HepG2 (cell line): ENCODE data around the gene ANAPC5. TPM values are rescaled to one million over a fixed set of nuclear protein-coding genes. Genes with fewer than 3 reads are reported as not detected.
A peak's percentile ranks its signal among the peaks of the same experiment; 100 is the strongest.

Experiments
- ARID4A ChIP-seq: sonication (generic); formaldehyde crosslinking; IDR thresholded peaks from 2 replicates; pipeline ENCODE4 v1.5.0; 2020; ENCODE audit warnings: mild to moderate bottlenecking, missing genetic modification reagents, borderline replicate concordance
- CTCF ChIP-seq: sonication (generic); formaldehyde crosslinking; IDR thresholded peaks from 2 replicates; pipeline ENCODE4 v1.5.0; 2020; ENCODE audit warnings: mild to moderate bottlenecking, missing genetic modification reagents, moderate library complexity
- HHEX ChIP-seq: IDR thresholded peaks from 2 replicates; pipeline ENCODE4 v1.6.1; 2016; ENCODE audit warnings: control low read depth
- ISL2 ChIP-seq: sonication (generic); formaldehyde crosslinking; IDR thresholded peaks from 2 replicates; pipeline ENCODE4 v1.5.0; 2020; ENCODE audit warnings: missing genetic modification reagents
- PHF8 ChIP-seq: sonication (generic); formaldehyde crosslinking; IDR thresholded peaks from 2 replicates; pipeline ENCODE4 v1.5.0; 2020; ENCODE audit warnings: missing genetic modification reagents
- POLR2G ChIP-seq: fragments of 200-400 bp; formaldehyde crosslinking; IDR thresholded peaks from 2 replicates; pipeline ENCODE4 v1.6.1; 2018; ENCODE audit warnings: mild to moderate bottlenecking, low read depth, low read length, moderate library complexity
- PPARG ChIP-seq: conservative IDR thresholded peaks from 2 replicates; pipeline ENCODE4 v1.6.1; 2016; ENCODE audit warnings: missing biosample characterization, missing genetic modification reagents
- ZFP41 ChIP-seq: sonication (generic); formaldehyde crosslinking; IDR thresholded peaks from 2 replicates; pipeline ENCODE4 v1.4.0; 2020; ENCODE audit warnings: mild to moderate bottlenecking, missing genetic modification reagents, borderline replicate concordance
- ZNF687 ChIP-seq: sonication (generic); formaldehyde crosslinking; IDR thresholded peaks from 2 replicates; pipeline ENCODE4 v1.5.1; 2020; ENCODE audit warnings: mild to moderate bottlenecking, missing genetic modification reagents, moderate library complexity
- ZNF710 ChIP-seq: sonication (generic); formaldehyde crosslinking; IDR thresholded peaks from 2 replicates; pipeline ENCODE4 v1.5.0; 2020; ENCODE audit warnings: mild to moderate bottlenecking, missing genetic modification reagents, borderline replicate concordance
- ZNF776 ChIP-seq: sonication (generic); formaldehyde crosslinking; IDR thresholded peaks from 2 replicates; pipeline ENCODE4 v1.4.0; 2020; ENCODE audit warnings: mild to moderate bottlenecking, missing genetic modification reagents
- ZNF883 ChIP-seq: sonication (generic); formaldehyde crosslinking; IDR thresholded peaks from 2 replicates; pipeline ENCODE4 v1.5.1; 2020; ENCODE audit warnings: mild to moderate bottlenecking, missing genetic modification reagents; ENCODE audit errors: not compliant biosample characterization
- polyA plus RNA-seq, 8 experiments: library from polyadenylated mRNA; depleted of rRNA in 3 of 8; stranded (reverse) in 7 of 8; unstranded in 1 of 8; fragments of >200 nt; fragmentation: Illumina TruSeq in 4 of 8; extraction: Trizol in 4 of 8; gene quantifications; 2 replicates each; pipeline versions ENCODE4 v1.2.1 to v1.2.3, GENCODE V29; 2011 to 2016; ENCODE audit warnings: low read depth in 4 of 8, missing spikeins in 1 of 8, mixed read lengths in 1 of 8; ENCODE audit not compliant: insufficient read depth in 1 of 8
- total RNA-seq, 5 experiments: library from RNA; depleted of rRNA; stranded (reverse); fragments of >200 nt; fragmentation: Illumina TruSeq; extraction: Trizol; gene quantifications; 2 replicates each; pipeline ENCODE4 v1.2.3, GENCODE V29; 2016; ENCODE audit warnings: low read depth in 1 of 5

The ANAPC5 gene
- total and polyA plus RNA-seq, 2 of the 13 experiments (the other 11 are each of a cell fraction or from before 2014, with no cell fraction given) = 146 to 161 TPM

- TF ChIP-seq ARID4A (CRISPR knock-in tag) (peak; percentile 65; the same call in 1 of the 2 replicates), ZNF776 (CRISPR knock-in tag) (0 out of 2 replicates have a peak, but pooled peaks have one; percentile 68), ZNF883 (CRISPR knock-in tag) (peak; percentile 27), ZFP41 (CRISPR knock-in tag) (no peak), ZNF710 (peak; percentile 37; the same call in 1 of the 2 replicates), PPARG (no peak), HHEX (no peak), ZNF687 (CRISPR knock-in tag) (peak; percentile 67), POLR2G (peak; percentile 72), CTCF (CRISPR knock-in tag) (peak; percentile 36; the same call in 1 of the 2 replicates), ISL2 (CRISPR knock-in tag) (0 out of 2 replicates have a peak, but pooled peaks have one; percentile 22), PHF8 (peak; percentile 70; the same call in 1 of the 2 replicates)
Measured at GRCh38 chr12:121296618-121297434, 55.4 kb downstream of the ANAPC5 start, which contains the start of gene CAMKK2 (continued).
